ENCODE measurements around the gene SLC25A39.

- TF ChIP-seq HCFC1 (IDR thresholded peaks at IDR 0.05; ENCODE audit: low read depth, low read length) (no peak), ESRRA (CRISPR knock-in tag; IDR thresholded peaks at IDR 0.05; ENCODE audit: low read depth) (no peak), ZNF274 (CRISPR knock-in tag; IDR thresholded peaks at IDR 0.05) (no peak), SNAPC5 (CRISPR knock-in tag; IDR thresholded peaks at IDR 0.05; ENCODE audit: borderline replicate concordance) (no peak), ZNF549 (CRISPR knock-in tag; IDR thresholded peaks at IDR 0.05) (no peak), ZNF816 (CRISPR knock-in tag; IDR thresholded peaks at IDR 0.05; ENCODE audit: borderline replicate concordance) (no peak), POLR2A (IDR thresholded peaks at IDR 0.05; ENCODE audit: insufficient read depth in 1 of 2, low read depth in 2 of 2, low read length in 2 of 2) (no peak)
These were observed 52.2 kb downstream of the SLC25A39 start for GRCh38 chr17:44272321-44272951.
